DND-41 (cell line): ENCODE results near the gene ZNF746.

Experiments used
- CTCF ChIP-seq: IDR thresholded peaks from 2 replicates; pipeline ENCODE4 v1.5.1; 2012; ENCODE audit warnings: borderline replicate concordance, low read length, moderate library complexity, mild to moderate bottlenecking; ENCODE audit not compliant: poor library complexity, severe bottlenecking; ENCODE audit errors: extremely low read depth
- EZH2 ChIP-seq: IDR thresholded peaks from 3 replicates; pipeline ENCODE4 v1.6.1; 2012; ENCODE audit warnings: borderline replicate concordance, low read depth, mild to moderate bottlenecking, moderate library complexity, low read length, inconsistent platforms; ENCODE audit not compliant: severe bottlenecking

- TF ChIP-seq CTCF: no peak
- TF ChIP-seq EZH2: no peak
Observed at GRCh38 chr7:149500201-149500600, 2.6 kb upstream of the ZNF746 start.
